GM20431 (cell line): ENCODE data around the gene TSTD1.
"Not testable (repeated sequence)": the region's sequence is repeated elsewhere in the genome, so short reads cannot be mapped to it uniquely, and the experiment has no call there.

Source experiments
- in situ Hi-C: fragments of 300-500 bp; cut with MseI, MboI; formaldehyde crosslinking; loops from one replicate; pipeline ENCODE4 v1.15.0; 2020; ENCODE audit warnings: low sequenced_read_pairs; ENCODE audit not compliant: unreplicated experiment

The TSTD1 gene

DNA sequence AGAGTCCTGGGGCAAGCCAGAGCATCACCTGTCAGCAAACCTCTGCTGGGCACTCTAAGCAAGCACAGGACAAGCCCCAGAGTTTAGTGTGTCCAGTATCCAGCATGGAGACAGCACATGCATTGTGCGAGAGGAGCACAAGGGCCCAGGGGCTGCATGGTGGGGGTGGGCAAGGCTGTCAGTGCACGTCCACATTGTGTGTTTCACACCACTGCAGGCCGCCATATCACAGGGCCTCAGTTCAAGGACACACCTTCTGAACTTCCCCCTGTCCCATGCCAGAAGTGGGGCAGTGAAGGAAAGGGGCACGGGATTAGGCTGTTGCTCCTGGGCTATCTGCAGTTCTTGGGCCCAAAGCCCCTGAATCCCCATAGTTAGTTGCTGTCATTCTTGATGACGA is 782 bp upstream of the TSTD1 start:
- in situ Hi-C loops: no loop called here

DNA sequence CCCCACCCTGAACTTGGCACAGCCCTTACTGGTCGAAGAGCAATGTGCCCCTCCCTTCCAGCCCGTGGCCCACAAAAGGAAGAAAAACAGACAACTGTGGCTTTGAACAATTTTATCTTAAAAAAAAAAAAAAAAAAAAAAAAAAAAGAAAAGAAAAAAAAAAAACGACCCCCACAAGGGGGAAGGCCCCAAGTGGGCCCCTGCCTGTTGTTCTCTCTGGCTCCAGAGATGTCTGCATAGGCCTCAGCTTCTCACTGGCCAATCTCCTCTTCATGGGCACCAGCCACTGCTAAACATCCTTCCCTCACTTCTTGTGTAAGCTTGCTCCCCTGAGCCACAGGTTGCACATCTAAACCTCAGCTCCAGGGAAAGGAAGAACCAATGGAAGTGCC is 386 bp upstream of the TSTD1 start:
- in situ Hi-C loops: no loop called here

DNA sequence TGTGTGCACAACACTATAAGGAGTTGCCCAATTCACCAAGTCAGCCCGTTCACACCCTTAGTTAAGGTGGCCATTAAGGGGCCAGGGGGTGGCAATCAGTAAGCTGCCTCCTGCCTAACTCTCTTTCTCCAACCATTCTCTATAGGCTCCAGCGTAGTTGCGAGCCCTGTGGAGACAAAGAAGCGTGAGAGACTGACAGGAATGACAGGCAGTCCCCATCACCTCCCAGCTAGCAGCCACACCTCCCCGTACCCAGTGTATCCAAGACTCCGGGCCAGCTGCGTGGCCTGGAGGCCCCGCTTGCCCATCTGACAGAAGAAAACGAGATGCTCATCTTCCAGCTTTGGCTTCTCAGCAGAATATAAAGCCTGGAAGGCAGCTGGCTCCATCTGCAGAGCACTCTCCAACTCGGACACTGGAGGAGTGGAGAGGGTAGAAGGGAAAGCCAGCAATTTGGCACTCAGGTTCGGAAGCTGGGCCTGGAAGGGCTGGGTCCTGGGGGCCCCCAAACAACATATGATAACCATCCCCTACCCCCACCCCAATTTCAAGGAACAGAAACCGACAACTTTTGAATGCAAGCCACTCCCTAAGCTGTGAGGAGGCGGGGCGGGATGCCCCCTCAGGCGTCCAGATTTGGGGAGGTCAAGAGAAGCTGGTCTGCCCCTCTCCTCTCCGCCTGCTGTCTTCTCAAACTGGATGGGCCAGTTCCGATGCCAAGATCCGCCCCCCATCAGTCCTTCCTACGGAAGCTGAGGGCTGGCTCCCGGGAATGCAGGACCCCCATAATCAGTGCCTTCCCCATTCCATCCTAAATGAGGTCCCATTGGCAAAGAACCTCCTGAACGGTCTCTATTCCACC is 872 bp downstream of the TSTD1 start:
- in situ Hi-C loops: no loop called here

DNA sequence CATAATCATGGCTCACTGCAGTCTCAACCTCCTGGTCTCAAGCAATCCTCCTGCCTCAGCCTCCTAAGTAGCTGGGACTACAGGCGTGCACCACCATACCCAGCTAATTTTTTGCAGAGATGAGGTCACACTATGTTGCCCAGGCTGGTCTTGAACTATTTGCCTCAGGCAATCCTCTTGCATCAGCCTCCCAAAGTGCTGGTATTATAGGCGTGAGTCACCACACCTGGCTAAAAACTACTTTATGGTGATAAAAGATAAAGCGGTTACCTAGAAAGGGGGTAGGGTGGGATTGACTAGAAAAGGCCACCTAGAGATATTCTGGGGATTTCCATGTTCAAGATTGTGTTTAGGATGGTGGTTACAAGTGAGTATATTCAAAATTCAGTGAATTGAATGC is 5.0 kb downstream of the TSTD1 start:
- in situ Hi-C loops: no loop called here

DNA sequence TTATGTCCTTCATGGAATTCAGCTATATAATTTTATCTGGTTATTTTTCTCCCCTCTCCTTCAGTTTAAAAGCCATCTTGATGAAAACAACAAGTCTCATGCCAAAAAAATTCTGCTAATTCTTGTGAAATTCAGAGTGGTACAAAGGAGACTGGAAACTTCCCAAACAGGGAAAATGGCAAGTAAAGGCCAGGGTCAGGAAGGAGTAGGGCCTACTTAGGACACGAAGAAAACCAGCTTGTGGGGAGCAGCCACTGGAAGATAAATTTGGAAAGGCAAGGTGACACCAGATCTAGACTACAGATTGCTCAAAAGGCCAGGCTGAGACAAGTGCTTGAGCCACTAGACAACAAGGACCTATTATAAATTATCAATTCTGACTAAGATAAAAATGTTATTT is 6.4 kb downstream of the TSTD1 start:
- in situ Hi-C loops: no loop called here

DNA sequence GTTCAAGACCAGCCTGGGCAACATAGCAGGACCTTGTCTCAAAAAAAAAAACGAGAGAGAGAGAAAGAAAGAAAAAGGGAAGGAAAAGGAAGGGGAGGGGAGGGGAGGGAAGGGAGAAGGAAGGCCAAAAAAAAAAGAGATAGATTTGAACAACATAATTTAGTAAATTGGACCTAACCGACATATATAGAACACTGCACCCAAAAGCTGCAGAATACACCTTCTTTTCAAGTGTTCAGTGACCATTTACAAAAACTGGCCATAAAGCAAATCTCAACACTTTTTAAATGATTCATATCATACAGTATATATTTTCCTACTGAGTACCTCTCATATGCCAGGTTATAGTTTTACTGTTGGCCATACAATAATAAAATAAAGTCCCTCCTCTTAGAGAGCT is 6.9 kb downstream of the TSTD1 start:
- in situ Hi-C loops: no loop called here

DNA sequence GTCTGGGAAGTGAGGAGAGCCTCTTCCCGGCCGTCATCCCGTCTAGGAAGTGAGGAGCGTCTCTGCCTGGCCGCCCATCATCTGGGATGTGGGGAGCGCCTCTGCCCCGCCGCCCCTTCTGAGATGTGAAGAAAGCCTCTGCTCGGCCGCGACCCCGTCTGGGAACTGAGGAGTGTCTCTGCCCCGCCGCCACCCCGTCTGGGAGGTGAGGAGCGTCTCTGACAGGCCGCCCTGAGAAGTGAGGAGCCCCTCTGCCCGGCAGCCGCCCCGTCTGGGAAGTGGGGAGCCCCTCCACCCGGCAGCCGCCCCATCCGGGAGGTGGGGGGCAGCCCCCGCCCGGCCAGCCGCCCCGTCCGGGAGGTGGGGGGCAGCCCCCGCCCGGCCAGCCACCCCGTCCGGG is 9.3 kb downstream of the TSTD1 start:
- in situ Hi-C loops: not testable (repeated sequence)

DNA sequence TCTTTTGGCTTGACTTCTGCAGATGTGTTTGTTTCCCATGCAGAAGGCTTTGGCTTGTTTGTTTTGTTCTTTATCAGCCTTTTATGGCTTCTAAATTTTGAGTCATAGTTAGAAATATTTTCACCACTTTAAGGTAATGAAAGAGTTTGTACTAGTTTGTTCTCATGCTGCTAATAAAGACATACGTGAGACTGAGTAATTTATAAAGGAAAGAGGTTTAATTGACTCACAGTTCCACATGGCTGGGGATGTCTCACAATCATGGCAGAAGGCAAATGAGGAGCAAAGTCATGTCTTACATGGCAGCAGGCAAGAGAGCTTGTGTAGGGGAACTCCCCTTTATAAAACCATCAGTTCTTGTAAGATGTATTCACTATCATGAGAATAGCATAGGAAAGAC is 11.8 kb downstream of the TSTD1 start:
- in situ Hi-C loops: not testable (repeated sequence)

DNA sequence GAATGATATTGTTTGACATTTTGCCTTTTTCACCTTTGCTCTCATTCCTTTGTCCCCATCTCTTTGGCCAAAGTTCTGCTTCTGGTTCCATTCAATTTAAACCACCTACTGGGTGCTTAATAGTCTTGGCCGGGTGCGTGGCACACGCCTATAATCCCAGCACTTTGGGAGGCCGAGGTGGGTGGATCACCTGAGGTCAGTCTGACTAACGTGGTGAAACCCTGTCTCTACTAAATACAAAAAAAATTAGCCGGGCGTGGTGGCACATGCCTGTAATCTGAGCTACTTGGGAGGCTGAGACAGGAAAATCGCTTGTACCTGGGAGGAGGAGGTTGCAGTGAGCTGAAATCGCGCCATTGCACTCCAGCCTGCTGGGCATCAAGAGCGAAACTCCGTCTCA is 16.3 kb downstream of the TSTD1 start:
- in situ Hi-C loops: not testable (repeated sequence)

DNA sequence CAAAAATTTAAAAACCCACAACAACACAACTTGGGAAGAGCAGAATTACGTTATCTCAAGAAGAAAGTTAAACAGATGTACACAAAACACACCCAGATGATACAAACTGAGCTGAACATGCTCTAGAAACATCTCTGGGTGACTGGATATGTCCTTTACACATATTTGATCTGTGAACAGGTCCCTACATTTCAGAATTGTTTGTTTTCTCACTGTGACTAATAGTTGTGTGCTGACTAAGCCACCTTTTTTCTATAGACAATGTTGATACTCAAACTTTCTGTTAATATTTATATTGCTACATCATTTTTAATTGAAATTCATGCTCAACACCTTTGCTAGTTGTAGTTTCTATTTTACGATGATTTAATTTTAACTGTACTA is 16.8 kb downstream of the TSTD1 start:
- in situ Hi-C loops: no loop called here

DNA sequence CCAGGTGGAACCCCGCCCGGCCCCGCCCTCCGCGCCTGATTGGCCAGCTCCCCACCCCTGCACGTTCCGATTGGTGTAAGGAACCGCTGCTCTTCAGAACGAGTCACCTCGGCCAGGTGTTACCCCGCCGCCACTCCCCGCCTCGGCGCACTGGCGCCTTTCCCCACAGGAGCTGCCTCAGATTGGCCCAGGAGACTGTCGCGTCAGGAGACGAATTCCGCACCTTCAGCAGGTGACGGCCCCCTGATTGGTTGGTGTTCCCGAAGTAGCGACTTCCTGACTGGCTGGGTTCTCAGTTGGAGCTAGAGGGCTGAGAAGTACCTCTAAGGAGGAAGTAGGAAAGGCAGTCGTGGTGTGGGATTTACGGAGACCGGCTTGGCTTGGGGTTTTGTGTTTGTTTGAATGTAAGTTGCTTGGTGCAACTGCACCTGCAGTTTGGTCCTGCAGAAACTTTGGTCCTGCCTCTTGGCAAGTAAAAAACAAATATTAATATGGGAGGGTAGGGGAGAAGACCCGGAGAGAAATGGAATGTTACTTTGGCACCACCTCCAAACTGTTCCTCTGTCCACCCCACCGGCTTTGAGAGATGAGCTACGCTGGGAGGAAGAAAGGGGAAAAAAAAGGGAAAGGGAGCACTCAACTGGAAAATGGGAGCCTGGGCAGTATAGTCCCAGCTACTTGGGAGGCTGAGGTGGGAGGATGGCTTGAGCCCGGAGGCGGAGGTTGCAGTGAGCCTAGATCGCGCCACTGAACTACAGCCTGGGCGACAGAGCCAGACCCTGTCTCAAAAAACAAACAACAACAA is 17.4 kb downstream of the TSTD1 start:
- in situ Hi-C loops: no loop called here

DNA sequence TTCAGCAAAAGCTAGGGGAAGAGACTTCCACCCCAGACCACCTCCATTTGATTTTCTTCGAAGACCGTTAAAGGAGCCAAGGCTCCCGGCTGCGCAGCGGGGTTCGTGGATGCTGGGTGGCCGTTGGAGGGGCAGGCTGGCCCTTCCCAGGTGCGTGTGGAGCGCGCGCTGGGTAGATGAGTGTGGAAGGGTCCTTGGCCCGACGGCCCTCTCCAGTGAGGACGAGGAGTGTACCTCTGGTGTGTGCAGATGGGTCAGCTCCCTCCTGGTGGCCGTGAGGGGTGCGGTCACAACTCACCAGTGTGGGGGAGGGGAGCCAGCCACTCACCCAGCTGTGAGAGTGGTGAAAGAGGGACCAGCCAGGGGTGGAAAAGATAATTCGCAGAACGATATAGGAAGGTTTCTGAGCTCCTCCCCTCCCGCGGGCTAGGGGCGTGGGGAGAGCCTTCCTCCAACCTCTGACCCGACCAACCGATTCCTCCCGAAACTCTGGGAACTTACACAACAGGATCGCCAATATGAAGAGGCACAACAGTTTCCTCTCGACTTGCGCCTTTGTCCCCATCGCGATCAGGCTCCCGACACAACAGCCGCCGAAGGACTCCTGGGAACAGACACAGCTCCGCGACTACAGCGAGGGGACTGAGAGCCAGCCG is 18.1 kb downstream of the TSTD1 start, which contains the start of gene F11R:
Gene F11R, minus strand, starts transcription at position 644 of the 656 bp plus-strand sequence. Its CDS starts 79 bp downstream, at position 565.
- in situ Hi-C loops: no loop called here

DNA sequence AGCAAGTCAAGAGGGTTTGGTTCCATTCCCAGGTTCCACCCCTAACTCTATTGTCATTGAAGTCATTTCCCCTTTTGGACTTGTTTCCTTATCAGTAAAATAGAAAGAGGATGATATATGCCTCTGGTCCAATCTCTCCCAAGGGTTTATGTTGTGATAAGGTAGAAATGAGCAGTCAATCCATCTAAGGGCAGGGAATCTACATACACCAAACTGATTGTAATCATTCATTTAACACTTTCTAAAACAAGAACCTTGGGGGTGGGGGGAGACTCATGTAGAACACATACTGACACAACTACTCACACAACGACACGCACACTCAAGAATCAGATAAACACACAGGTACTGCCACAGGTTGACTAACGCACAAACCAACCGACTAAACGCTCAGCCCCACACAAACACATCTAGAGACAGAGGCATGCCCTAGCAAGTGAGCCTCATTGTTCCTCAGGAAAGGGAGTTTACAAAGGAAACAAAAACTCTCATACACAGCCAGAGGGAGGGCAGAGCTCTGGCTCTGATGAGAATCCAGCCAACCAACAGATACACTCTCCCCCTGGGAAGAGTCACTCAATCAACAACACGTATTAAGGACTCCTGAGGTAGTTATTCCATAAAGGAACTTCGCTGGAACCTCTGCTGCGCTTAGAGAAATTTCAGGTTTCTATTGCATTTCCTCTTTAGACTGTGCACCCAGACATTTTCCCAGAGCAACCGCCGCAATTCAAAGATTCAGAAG is 18.8 kb downstream of the TSTD1 start:
- in situ Hi-C loops: no loop called here

DNA sequence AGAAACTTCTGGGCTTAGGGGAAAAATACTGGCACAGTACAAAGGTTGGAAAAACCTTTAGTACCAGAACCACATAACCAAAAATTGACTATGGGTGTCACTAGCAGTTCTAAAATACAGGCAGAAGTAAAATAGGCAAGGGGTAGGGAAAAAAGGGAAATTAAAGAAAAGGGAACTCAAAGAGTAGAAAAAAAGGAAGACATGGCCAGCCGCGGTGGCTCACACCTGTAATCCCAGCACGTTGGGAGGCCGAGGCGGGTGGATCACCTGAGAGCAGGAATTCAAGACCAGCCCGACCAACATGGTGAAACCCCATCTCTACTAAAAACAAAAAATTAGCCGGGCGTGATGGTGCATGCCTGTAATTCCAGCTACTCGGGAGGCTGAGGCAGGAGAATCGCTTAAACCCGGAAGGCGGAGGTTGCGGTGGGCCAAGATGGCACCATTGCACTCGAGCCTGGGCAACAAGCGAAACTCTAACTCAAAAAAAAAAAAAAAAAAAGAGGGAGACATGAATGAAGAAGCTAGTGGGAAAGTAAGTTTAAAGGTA is 19.6 kb downstream of the TSTD1 start:
- in situ Hi-C loops: not testable (repeated sequence)

DNA sequence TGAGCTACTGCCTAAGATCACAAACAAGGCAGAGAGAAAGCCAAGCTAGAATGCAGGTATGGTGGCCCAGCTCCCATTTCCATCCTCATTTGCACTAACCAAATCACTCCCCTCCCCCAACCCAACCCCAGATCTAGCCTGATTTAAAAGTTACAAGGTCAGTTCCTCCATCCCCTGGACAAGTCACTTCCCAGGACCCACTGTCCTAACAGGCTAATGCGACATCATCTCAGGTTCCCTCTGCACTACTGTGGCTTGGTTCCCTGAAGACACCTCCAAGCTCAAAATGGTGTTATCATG is 20.2 kb downstream of the TSTD1 start:
- in situ Hi-C loops: no loop called here

DNA sequence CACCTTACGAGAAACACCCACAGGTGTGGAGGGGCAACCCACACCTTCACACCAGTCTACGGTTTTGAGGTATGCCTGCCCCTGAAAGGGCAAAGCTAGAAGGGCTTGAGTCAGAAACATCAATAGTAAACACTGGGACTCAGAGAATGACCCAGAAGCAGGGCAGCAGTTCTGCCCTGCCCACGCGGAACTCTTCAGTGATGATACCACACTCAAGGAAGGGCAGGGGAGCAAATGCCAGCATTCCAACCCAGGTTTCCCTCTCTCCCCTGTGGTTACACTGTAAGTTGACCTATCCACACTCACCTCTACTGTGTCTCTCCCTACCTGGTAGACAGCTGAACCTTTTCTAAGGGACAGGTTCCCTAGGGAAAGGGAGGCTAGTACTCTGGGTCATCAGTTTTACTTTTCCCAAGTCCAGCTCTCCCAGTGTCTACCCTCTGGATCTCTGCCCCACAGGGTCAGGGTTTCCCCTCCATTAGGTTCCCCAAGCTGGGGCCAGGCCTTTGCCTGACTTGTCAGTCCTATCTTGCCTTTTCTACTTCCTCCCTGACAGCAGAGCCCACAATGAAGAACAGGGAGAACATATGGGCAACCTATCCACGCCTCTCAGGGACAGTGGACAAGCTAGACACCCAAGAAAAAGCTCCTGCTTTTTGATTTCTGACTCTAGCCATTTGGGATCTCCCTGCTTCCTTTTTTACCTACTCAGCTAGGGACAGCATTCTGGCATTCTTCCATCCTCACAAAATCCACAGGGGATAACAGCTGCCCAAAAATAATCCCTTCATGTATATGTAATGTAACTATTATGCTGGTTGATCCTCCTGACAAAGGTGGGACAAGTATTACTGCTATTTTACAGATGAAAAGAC is 20.8 kb downstream of the TSTD1 start:
- in situ Hi-C loops: no loop called here

DNA sequence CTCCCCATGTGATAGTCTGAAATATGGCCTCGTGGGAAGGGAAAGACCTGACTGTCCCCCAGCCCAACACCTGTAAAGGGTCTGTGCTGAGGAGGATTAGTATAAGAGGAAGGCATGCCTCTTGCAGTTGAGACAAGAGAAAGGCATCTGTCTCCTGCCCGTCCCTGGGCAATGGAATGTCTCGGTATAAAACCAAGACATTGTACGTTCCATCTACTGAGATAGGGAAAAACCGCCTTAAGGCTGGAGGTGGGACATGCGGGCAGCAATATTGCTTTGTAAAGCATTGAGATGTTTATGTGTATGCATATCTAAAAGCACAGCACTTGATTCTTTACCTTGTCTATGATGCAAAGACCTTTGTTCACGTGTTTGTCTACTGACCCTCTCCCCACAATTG is 21.6 kb downstream of the TSTD1 start:
- in situ Hi-C loops: not testable (repeated sequence)

DNA sequence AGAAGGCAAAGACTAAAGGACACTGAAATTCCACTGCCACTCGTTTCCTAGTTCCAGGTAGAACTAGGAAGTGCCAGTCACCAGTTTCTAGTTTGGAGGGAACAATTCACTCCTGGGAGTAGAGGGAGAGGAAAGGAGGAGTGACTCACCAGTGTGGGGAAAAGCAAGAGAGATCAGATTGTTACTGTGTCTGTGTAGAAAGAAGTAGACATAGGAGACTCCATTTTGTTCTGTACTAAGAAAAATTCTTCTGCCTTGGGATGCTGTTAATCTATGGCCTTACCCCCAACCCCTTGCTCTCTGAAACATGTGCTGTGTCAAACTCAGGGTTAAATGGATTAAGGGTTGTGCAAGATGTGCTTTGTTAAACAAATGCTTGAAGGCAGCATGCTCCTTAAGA is 22.1 kb downstream of the TSTD1 start:
- in situ Hi-C loops: not testable (repeated sequence)
